ENCODE data around the gene MUC5B.
"Not testable (repeated sequence)": the region's sequence is repeated elsewhere in the genome, so short reads cannot be mapped to it uniquely, and the experiment has no call there.

The MUC5B gene, protein sequence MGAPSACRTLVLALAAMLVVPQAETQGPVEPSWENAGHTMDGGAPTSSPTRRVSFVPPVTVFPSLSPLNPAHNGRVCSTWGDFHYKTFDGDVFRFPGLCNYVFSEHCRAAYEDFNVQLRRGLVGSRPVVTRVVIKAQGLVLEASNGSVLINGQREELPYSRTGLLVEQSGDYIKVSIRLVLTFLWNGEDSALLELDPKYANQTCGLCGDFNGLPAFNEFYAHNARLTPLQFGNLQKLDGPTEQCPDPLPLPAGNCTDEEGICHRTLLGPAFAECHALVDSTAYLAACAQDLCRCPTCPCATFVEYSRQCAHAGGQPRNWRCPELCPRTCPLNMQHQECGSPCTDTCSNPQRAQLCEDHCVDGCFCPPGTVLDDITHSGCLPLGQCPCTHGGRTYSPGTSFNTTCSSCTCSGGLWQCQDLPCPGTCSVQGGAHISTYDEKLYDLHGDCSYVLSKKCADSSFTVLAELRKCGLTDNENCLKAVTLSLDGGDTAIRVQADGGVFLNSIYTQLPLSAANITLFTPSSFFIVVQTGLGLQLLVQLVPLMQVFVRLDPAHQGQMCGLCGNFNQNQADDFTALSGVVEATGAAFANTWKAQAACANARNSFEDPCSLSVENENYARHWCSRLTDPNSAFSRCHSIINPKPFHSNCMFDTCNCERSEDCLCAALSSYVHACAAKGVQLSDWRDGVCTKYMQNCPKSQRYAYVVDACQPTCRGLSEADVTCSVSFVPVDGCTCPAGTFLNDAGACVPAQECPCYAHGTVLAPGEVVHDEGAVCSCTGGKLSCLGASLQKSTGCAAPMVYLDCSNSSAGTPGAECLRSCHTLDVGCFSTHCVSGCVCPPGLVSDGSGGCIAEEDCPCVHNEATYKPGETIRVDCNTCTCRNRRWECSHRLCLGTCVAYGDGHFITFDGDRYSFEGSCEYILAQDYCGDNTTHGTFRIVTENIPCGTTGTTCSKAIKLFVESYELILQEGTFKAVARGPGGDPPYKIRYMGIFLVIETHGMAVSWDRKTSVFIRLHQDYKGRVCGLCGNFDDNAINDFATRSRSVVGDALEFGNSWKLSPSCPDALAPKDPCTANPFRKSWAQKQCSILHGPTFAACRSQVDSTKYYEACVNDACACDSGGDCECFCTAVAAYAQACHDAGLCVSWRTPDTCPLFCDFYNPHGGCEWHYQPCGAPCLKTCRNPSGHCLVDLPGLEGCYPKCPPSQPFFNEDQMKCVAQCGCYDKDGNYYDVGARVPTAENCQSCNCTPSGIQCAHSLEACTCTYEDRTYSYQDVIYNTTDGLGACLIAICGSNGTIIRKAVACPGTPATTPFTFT (N-terminal part only)

DNA sequence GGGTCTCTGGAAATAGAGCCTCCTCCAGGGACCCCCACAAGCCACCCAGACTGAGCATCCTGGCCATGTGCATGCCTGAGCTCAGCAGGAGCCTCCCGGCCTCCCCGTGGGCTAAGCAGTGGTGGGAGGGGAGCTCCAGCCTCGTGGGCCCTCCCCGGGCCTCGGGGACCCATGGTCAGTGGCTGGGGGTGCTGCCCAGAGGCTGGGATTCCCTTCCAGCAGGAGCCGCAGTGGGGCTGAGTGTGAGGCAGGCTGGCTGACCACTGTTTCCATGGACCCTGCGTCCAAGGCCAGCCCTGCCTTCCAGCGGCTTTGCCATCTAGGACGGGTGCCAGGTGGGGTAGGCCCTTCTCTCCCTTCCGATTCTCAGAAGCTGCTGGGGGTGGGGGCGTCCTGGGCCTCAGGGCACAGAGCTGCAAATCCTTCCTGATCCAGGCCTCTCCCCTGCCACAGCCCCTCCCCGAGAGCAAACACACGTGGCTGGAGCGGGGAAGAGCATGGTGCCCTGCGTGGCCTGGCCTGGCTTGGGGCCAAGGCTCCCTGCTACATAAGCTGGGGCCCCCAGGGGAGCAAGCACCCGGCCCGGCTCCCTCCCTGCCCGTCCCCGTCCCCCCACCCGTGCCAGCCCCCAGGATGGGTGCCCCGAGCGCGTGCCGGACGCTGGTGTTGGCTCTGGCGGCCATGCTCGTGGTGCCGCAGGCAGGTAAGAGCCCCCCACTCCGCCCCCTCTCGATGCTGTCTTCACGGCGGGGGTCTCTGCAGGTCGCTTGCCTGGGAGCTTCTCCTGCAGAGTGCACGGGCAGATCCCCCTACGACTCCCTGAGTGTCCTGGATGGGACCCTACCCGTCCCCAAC lies at the start of gene MUC5B:
Gene MUC5B, plus strand, starts transcription at position 576 of the 855 bp plus-strand sequence. Its CDS starts 58 bp downstream, at position 634.
- no peak for DNase-seq

DNA sequence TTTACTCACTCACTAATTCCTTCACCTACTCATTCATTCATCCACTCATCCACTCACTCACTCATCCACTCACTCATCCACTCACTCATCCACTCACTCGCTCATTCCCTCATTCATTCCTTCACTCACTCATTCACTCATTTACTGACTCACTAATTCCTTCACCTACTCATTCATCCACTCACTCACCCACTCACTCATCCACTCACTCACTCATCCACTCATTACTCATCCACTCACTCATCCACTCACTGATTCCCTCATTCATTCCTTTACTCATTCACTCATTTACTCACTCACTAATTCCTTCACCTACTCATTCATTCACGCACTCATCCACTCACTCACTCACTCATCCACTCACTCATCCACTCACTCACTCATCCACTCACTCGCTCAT lies 49.5 kb upstream of the MUC5B start:
- not testable (repeated sequence) for DNase-seq

DNA sequence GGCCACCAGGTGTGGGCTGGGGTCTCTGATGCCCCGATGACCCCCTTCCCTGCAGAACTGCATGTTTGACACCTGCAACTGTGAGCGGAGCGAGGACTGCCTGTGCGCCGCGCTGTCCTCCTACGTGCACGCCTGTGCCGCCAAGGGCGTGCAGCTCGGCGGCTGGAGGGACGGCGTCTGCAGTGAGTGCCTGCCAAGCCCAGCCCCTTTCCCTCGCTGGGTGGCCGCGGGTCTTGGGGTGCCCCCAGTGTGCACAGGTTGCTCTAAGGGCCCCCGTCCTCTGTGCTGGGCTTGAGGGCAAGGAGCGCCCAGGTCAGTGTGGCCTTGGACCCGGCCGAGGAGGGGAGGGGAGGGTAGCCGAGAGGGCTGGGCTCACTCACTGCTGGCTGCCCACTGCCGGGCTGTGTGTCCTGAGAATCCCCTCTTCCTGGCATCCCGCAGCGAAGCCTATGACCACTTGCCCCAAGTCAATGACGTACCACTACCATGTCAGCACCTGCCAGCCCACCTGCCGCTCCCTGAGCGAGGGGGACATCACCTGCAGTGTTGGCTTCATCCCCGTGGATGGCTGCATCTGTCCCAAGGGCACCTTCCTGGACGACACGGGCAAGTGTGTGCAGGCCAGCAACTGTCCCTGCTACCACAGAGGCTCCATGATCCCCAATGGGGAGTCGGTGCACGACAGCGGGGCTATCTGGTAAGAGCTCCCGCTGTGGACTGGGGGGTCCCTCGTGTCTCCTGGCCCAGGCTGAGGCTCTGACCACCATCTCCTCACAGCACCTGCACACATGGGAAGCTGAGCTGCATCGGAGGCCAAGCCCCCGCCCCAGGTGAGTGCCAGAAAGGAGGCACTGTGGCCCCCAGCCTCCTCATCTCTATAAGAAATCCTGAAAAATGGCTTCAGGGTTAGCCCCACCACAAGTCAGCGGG lies 48.2 kb upstream of the MUC5B start:
- DNase-seq = no peak

DNA sequence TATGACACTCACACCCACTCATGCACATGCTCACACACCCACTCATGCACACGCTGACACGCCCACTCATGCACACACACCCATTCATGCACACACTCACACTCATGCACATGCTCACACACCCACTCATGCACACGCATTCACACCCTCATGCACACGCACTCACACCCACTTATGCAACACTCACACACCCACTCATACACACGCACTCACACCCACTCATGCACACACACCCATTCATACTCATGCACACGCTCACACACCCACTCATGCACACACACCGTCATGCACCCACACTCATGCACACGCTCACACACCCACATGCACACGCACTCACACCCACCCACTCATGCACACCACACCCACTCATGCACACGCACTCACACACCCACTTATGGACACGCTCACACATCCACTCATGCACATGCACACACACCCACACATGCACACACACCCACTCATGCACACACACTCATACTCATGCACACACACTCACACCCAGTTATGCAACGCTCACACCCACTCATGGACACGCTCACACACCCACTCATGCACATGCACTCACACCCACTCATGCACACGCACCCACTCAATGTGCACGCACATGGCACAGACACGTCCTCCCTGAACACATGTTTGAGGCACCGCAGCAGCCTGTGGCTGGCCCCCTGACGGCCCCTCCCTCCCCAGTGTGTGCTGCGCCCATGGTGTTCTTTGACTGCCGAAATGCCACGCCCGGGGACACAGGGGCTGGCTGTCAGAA lies 47.2 kb upstream of the MUC5B start:
- no peak for DNase-seq

DNA sequence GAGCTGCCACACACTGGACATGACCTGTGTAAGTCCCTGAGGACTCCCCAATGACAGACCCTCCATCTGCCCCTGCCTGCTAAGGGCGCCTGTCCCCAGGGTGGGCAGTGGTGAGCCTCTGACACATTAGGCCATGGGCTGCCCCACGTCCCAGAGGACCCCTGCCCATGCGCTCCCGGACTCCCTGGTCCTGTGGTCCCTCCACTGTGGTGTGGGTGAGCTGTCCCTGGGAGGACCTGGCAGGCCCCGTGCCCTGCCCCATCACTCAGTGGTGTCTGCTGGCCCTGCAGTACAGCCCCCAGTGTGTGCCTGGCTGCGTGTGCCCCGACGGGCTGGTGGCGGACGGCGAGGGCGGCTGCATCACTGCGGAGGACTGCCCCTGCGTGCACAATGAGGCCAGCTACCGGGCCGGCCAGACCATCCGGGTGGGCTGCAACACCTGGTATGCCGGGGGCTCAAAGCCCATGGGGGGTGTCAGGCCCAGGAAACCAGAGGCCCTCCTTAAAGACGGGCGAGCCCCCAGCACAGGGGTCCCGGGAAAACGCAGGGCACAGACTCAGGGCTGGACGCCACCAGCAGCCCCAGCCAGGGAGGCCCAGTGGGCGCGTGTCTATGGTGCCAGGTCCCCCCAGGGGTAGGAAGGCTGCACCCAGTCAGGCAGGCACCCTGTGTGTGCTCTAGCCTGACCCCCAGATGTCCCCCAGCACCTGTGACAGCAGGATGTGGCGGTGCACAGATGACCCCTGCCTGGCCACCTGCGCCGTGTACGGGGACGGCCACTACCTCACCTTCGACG lies 46.4 kb upstream of the MUC5B start:
- no peak for DNase-seq

DNA sequence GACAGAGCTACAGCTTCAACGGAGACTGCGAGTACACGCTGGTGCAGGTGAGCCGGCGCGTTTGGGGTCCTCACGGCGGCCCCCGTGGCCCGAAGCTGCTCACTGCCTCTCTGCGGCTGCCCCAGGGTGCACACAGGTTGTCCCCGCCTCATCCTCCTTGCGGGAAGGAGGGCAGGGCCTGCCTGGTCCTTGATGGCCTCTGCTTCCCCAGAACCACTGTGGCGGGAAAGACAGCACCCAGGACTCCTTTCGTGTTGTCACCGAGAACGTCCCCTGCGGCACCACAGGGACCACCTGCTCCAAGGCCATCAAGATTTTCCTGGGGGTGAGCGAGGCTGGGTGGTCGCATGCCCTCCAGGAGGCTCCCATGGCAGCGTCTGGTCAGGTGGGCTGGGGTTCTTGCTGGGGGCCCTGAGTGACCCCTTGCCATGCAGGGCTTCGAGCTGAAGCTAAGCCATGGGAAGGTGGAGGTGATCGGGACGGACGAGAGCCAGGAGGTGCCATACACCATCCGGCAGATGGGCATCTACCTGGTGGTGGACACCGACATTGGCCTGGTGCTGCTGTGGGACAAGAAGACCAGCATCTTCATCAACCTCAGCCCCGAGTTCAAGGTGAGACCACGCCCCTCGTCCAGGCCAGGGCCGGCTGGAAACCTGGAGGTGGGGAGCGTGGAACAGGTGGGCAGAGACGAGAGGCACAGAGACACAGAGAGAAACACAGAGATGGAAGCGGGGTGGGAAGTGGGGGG lies 45.7 kb upstream of the MUC5B start:
- no peak for DNase-seq

DNA sequence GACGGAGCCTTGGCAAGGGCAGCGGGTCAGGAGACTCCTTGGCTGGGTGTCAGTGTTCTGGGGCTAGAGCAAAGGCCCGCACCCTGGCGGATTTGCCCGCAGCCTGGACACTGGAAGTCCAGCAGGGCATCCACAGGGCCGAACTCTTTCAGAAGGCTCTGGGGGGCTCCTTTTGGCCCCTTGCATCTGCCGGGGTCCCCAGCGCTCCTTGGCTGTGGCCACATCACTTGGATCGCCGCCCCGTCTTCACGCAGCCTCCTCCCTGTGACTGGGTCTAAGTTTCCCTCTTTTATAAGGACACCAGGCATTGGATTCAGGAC lies 45.1 kb upstream of the MUC5B start:
- DNase-seq = no peak

DNA sequence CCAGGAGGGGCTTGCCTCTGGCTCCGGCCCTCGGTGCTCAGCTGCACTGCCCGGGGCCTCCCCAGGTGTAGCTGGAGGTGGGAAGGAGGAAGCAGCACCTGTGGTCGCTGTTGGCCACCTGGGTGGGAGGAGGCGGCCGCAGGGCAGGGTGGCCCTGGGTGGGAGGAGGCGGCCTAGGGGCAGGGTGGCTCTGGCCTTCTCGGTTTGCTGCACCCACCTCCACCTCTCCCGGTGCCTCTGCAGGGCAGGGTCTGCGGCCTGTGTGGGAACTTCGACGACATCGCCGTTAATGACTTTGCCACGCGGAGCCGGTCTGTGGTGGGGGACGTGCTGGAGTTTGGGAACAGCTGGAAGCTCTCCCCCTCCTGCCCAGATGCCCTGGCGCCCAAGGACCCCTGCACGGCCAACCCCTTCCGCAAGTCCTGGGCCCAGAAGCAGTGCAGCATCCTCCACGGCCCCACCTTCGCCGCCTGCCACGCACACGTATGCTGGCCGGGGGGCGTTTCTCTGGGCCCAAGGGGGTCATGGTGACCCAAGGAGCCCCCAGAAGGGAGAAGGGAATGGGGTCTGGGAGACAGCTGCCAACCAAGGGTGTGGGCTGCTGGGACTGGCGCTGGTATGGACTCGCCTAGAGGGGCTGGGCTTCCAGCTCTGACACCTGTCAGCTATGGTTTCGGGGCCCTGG lies 44.5 kb upstream of the MUC5B start:
- DNase-seq = no peak

DNA sequence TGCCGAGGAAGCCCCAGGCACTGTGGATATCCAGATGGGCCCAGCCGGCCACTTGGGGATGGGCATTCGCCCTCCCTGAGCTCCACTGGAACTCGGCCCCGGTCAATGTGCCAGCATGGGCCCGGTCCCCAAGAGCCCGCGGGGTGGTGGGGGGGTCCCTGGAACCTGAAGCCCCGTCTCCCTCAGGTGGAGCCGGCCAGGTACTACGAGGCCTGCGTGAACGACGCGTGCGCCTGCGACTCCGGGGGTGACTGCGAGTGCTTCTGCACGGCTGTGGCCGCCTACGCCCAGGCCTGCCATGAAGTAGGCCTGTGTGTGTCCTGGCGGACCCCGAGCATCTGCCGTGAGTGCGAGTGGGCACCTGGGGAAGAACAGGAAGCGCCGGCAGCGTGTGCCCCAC lies 44.0 kb upstream of the MUC5B start:
- no peak for DNase-seq

DNA sequence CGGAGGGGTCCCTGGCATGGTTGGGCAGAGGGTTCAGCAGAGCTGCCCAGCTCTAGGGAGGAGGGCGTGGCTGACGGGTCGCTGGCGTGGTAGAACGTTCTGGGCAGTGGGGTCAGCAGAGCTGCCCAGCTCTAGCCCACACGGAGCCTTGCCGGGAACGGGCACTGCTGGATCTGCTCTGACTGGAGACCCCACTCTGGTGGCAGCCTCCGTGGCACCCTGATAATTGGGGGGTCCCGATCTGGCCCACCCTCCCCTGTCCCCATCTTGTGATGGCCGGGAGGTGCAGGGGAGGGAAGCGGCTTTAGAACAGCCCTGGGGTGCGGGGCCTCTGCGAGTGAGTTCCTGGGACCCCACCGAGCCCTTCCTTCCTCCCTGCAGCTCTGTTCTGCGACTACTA lies 43.2 kb upstream of the MUC5B start:
- DNase-seq = no peak

DNA sequence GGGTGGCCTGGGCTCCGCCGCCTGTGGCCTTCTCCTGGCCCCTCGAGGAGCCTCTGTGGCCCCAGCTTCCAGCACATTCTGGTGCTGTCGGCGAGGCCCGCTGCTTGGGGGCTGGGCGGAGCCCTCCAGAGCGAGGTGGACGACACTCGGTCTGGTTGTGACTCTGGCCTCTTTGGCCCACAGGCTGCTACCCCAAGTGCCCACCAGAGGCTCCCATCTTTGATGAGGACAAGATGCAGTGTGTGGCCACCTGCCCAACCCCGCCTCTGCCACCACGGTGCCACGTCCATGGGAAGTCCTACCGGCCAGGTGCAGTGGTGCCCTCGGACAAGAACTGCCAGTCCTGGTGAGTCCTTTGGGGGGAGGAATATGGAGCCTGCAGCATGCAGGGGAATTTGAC lies 42.7 kb upstream of the MUC5B start:
- no peak for DNase-seq

DNA sequence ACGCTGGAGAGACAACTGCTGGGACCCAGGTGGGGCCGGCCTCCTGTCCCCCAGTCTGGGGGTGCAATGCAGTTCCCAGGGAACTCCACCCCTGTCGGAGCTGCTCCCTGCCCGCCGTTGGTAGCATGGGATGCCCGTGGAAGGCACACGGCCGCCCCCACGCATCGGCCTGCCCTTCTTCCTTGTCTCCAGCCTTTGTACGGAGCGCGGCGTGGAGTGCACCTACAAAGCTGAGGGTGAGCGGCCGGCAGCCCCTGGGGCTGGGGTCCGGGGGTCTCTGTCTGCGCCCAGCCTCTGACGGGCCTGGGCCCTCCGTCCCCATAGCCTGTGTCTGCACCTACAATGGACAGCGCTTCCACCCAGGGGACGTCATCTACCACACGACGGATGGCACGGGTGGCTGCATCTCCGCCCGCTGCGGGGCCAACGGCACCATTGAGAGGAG lies 41.9 kb upstream of the MUC5B start:
- DNase-seq = no peak

DNA sequence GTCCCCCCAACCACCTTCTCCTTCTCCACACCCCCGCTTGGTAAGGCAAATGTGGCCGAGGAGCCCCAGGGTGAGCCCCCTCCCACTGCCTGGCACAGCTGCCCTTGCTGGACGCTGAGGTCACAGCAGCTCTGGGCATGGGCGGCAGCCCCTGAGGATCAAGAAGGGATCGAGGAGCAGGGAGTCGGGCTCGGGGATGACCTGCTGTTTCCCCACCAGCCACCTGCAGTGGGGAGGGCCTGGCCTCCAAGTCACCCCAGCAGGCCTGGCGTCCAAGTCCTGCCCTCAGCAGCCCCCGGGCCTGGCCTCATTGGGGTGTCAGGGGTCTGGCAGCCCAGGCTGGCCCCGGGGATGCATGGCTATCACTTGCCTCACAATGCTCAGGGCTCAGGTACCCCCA lies 41.4 kb upstream of the MUC5B start:
- no peak for DNase-seq

DNA sequence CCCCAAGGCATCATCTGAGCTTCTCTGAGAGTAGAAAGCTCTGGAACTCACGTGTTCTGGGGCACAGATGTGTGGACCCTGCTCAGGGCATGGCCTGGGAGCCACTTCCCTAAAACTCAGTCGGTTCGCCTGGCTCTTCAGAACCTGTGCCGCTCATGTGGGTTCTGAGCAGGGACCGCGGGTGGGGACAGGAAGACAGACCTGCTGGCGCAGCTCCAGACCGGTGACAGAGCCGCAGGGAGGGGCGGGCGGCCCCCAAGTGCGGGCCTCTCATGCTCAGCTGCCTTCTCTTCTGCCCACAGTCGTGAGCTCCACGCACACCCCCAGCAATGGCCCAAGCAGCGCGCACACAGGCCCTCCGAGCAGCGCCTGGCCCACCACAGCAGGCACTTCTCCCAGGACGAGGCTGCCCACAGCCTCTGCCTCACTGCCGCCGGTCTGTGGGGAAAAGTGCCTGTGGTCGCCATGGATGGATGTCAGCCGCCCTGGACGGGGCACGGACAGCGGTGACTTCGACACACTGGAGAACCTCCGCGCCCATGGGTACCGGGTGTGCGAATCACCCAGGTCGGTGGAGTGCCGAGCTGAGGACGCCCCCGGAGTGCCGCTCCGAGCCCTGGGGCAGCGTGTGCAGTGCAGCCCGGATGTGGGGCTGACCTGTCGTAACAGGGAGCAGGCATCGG lies 40.9 kb upstream of the MUC5B start:
- no peak for DNase-seq

DNA sequence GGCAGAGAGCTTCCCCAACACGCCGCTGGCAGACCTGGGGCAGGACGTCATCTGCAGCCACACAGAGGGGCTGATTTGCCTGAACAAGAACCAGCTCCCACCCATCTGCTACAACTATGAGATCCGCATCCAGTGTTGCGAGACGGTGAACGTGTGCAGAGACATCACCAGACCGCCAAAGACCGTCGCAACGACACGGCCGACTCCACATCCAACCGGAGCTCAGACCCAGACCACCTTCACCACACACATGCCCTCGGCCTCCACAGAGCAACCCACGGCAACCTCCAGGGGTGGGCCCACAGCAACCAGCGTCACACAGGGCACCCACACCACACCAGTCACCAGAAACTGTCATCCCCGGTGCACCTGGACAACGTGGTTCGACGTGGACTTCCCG lies 38.7 kb upstream of the MUC5B start:
- not testable (repeated sequence) for DNase-seq

DNA sequence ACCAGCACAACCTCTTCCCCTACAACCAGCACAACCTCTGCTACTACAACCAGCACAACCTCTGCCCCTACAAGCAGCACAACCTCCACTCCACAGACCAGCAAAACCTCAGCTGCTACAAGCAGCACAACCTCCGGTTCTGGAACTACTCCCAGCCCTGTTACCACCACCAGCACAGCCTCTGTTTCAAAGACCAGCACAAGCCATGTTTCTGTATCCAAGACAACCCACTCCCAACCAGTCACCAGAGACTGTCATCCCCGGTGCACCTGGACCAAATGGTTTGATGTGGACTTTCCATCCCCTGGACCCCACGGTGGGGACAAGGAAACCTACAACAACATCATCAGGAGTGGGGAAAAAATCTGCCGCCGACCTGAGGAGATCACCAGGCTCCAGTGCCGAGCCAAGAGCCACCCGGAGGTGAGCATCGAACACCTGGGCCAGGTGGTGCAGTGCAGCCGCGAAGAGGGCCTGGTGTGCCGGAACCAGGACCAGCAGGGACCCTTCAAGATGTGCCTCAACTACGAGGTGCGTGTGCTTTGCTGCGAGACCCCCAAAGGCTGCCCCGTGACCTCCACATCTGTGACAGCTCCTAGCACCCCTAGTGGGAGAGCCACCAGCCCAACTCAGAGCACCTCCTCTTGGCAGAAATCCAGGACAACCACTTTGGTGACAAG lies 34.3 kb upstream of the MUC5B start:
- not testable (repeated sequence) for DNase-seq

DNA sequence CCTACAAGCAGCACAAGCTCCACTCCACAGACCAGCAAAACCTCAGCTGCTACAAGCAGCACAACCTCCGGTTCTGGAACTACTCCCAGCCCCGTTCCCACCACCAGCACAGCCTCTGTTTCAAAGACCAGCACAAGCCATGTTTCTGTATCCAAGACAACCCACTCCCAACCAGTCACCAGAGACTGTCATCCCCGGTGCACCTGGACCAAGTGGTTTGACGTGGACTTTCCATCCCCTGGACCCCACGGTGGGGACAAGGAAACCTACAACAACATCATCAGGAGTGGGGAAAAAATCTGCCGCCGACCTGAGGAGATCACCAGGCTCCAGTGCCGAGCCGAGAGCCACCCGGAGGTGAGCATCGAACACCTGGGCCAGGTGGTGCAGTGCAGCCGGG lies 33.0 kb upstream of the MUC5B start:
- not testable (repeated sequence) for DNase-seq

Measured in DMS79 treated with DMSO at 0.1 percent for 48 hours (cell line).